Prostate gland (tissue), 2 donors: ENCODE results near the gene GAPT. TPM values are rescaled to one million over a fixed set of nuclear protein-coding genes. Genes with fewer than 3 reads are reported as not detected.

Experiments used
- DNase-seq: peaks from one replicate; pipeline ENCODE4 v3.0.0-alpha.2; 2019; ENCODE audit warnings: low spot score
- H3K27ac ChIP-seq, 2 donors: fragments of 200-600 bp; sonication (generic); 2 replicates each; pipeline ENCODE4 v1.5.1; 2017 to 2019
- H3K27me3 ChIP-seq: fragments of 200-600 bp; sonication (generic); replicated peaks from 2 replicates; pipeline ENCODE4 v1.5.1; 2019; ENCODE audit not compliant: insufficient read depth
- H3K36me3 ChIP-seq, 2 donors: fragments of 200-600 bp; sonication (generic); 1 replicate in 1 of 2; 2 replicates in 1 of 2; pipeline versions ENCODE4 v1.5.1 to v1.8.1; 2017 to 2019
- H3K4me1 ChIP-seq: fragments of 200-600 bp; sonication (generic); replicated peaks from 2 replicates; pipeline ENCODE4 v1.5.1; 2019
- H3K4me3 ChIP-seq, 2 donors: fragments of 200-600 bp; sonication (generic); 2 replicates each; pipeline ENCODE4 v1.5.1; 2017 to 2019
- H3K9me3 ChIP-seq: fragments of 200-600 bp; sonication (generic); 2 replicates; pipeline ENCODE4 v1.5.1; 2017
- CTCF ChIP-seq, 4 experiments: fragments of 200-600 bp in 2 of 4; fragments of 450-650 bp in 2 of 4; sonication (generic) in 2 of 4; IDR thresholded peaks; 1 replicate in 3 of 4; 2 replicates in 1 of 4; pipeline ENCODE4 v1.5.1; 2016 to 2019; ENCODE audit warnings: antibody characterized with exemption in 4 of 4, mild to moderate bottlenecking in 2 of 4, moderate library complexity in 2 of 4
- POLR2A ChIP-seq: fragments of 450-650 bp; IDR thresholded peaks from one replicate; pipeline ENCODE4 v1.6.1; 2016; ENCODE audit warnings: antibody characterized with exemption, mild to moderate bottlenecking
- POLR2AphosphoS5 ChIP-seq: sonication (generic); formaldehyde crosslinking; IDR thresholded peaks from one replicate; pipeline ENCODE4 v1.6.1; 2017; ENCODE audit warnings: antibody characterized with exemption
- WGBS: methylation state at CpG from one replicate; pipeline ENCODE4 v1.1.5; 2018; 5-methylcytosine and 5-hydroxymethylcytosine counted together
- intact Hi-C: fragments of 100-400 bp; cut with DNase I; formaldehyde crosslinking; loops from one replicate; pipeline ENCODE4 v1.14.2; 2022
- total RNA-seq, 2 donors: library from RNA; depleted of rRNA; stranded (reverse); fragments of >200 nt; gene quantifications; one replicate each; pipeline ENCODE4 v1.1.0, GENCODE V29; 2016

The GAPT gene
- total RNA-seq, 2 donors from 2014 or later = 0.36 to 3.0 TPM

DNA sequence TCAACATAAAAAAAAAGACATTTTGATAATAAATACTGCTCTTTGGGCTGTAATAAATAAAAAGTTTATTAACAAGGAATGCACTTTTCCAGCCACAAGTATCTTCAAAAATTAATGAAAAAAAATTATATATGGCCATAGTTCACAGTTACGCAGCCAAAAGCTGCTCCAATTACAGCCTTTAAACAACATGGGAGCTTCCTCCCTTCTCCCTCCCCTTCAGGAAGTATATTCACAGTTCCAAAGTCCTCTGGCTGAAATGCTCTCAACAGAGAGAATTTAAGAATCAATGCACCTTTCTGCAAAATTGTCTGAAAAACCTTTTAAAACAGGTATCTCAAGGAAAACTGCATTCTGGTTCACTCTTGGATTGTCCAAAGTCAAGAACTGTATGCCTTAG, 37.2 kb upstream of the GAPT start:
- 85% methylated on average over 1 of the region's 1 CpG for WGBS
- H3K4me3 ChIP-seq = no peak overlapping the region

DNA sequence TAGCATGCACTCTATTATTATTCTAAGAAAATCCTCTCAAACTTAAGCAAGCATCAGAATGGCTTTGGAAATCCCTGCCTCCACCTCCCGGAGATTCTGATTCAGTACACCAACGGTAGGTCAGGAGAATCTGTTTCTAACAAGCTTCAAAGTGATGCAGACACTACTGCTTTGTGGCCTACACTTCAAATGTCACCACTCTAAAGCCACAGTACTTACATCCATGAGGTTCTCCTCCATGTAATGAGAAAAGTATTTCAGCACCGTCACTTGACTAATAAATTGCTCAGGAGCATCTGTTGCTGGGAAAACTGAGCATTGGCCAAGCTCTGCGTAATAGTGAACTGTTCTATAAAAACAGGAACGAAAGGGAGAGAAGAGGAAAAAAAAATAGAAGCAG, 36.2 kb upstream of the GAPT start:
- H3K27me3 ChIP-seq = no peaks in the 10 kb centered on the region
- intact Hi-C loops = no loop called here
- H3K27ac ChIP-seq = no peak overlapping the region
- no peak overlapping the region for H3K4me3 ChIP-seq
- WGBS = 48% methylated on average over 5 of the region's 5 CpGs
- no peaks in the 10 kb centered on the region for H3K36me3 ChIP-seq
- no peak for DNase-seq
- H3K9me3 ChIP-seq = no peaks in the 10 kb centered on the region
- no peak for TF ChIP-seq CTCF (IDR thresholded peaks at IDR 0.05)
- no peak for TF ChIP-seq POLR2A
- TF ChIP-seq POLR2AphosphoS5 = no peak
- no peaks in the 10 kb centered on the region for H3K4me1 ChIP-seq

More for the DNA sequence above, 37.2 kb upstream of the GAPT start:
- Histone ChIP-seq H3K27ac (no peak overlapping the region), H3K36me3 (no peaks in the 10 kb centered on the region), H3K9me3 (no peaks in the 10 kb centered on the region), H3K27me3 (no peaks in the 10 kb centered on the region), H3K4me1 (no peaks in the 10 kb centered on the region)
- intact Hi-C loops = no loop called here
- TF ChIP-seq POLR2AphosphoS5 = no peak
- TF ChIP-seq POLR2A = no peak
- no peak for TF ChIP-seq CTCF (IDR thresholded peaks at IDR 0.05)
- no peak for DNase-seq

GRCh38 chr5:58455480-58455879, 35.8 kb upstream of the GAPT start:
- no peak overlapping the region for H3K27ac ChIP-seq
- H3K27me3 ChIP-seq = no peaks in the 10 kb centered on the region
- H3K36me3 ChIP-seq = no peaks in the 10 kb centered on the region
- TF ChIP-seq CTCF (IDR thresholded peaks at IDR 0.05) (no peak), POLR2AphosphoS5 (no peak), POLR2A (no peak)
- H3K9me3 ChIP-seq = no peaks in the 10 kb centered on the region
- no peak for DNase-seq
- WGBS = 61% methylated on average over 5 of the region's 5 CpGs
- no peaks in the 10 kb centered on the region for H3K4me1 ChIP-seq
- intact Hi-C loops = no loop called here
- H3K4me3 ChIP-seq = no peak overlapping the region

DNA sequence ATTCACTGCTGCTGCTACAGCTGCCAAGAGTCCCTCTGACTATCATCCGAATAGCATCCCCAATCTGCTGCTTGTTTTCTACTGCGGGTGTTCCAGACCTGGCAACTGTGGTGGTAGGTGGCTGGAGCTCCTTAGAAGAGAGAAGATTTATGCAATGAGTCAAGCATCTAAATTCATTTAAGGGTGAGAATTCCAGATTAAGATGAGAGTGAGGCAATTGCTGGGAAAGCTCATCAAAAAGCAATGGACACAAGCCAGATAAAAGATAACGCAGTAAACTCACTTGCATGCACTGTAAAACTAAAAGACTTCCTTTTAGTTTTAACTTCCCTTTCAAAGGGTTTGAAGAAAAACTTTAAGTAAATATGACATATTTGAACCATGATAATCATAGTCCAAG, 35.2 kb upstream of the GAPT start:
- Histone ChIP-seq H3K4me3 (no peak overlapping the region), H3K27me3 (no peaks in the 10 kb centered on the region), H3K36me3 (no peaks in the 10 kb centered on the region), H3K27ac (no peak overlapping the region), H3K9me3 (no peaks in the 10 kb centered on the region), H3K4me1 (no peaks in the 10 kb centered on the region)
- intact Hi-C loops = no loop called here
- WGBS = 47% methylated on average over 3 of the region's 3 CpGs
- no peak for DNase-seq
- TF ChIP-seq CTCF (IDR thresholded peaks at IDR 0.05) (no peak), POLR2A (no peak), POLR2AphosphoS5 (no peak)

GRCh38 chr5:58456486-58456885, 34.7 kb upstream of the GAPT start:
- WGBS = 77% methylated on average over 1 of the region's 1 CpG
- intact Hi-C loops = no loop called here
- no peaks in the 10 kb centered on the region for H3K36me3 ChIP-seq
- no peak overlapping the region for H3K4me3 ChIP-seq
- no peak for DNase-seq
- H3K4me1 ChIP-seq = no peaks in the 10 kb centered on the region
- TF ChIP-seq POLR2A (no peak), CTCF (IDR thresholded peaks at IDR 0.05) (no peak), POLR2AphosphoS5 (no peak)
- no peaks in the 10 kb centered on the region for H3K27me3 ChIP-seq
- no peaks in the 10 kb centered on the region for H3K9me3 ChIP-seq
- no peak overlapping the region for H3K27ac ChIP-seq
